Measurements from ENCODE around the gene STAG3. TPM values are rescaled to one million over a fixed set of nuclear protein-coding genes. Genes with fewer than 3 reads are reported as not detected.
A peak's percentile ranks its signal among the peaks of the same experiment; 100 is the strongest.
"Not testable (repeated sequence)": the region's sequence is repeated elsewhere in the genome, so short reads cannot be mapped to it uniquely, and the experiment has no call there.

The STAG3 gene
- total RNA-seq, 1 experiment from 2014 or later = 1.7 TPM

- H3K4me1 ChIP-seq (ENCODE audit: control insufficient read depth, insufficient read depth, low read length) = no peaks in the 10 kb centered on the region
- TF ChIP-seq REST (IDR thresholded peaks at IDR 0.05; ENCODE audit: insufficient read depth in 1 of 2, low read depth in 2 of 2, low read length in 1 of 2) (no peak), TCF7L2 (IDR thresholded peaks at IDR 0.05; ENCODE audit: low read depth, low read length) (no peak), POLR2AphosphoS5 (IDR thresholded peaks at IDR 0.05; ENCODE audit: low read depth, low read length) (no peak), CTCF (IDR thresholded peaks at IDR 0.05) (no peak)
- intact Hi-C loops (cut with micrococcal nuclease; ENCODE audit: unreplicated experiment) (loop anchor here (5.0 kb wide), 1 partner anchor 84 kb away; no protein-coding TSS in a partner anchor), in situ Hi-C loops (cut with HindIII; ENCODE audit: low pct_unique_long_range_greater_than_20kb, low sequenced_read_pairs) (no loop called here)
- no peak for DNase-seq (ENCODE audit: low read depth, low spot score)
- H3K36me3 ChIP-seq (ENCODE audit: control insufficient read depth, insufficient read depth, low read length) = no peaks in the 10 kb centered on the region
- no TSS peak for BruUV-seq (replicated peaks)
- CTCF ChIA-PET = no interaction called here
- no peak for ATAC-seq
- H3K9me3 ChIP-seq (ENCODE audit: control insufficient read depth, insufficient read depth, low read depth, low read length) = no peaks in the 10 kb centered on the region
- no peak overlapping the region for H3K4me3 ChIP-seq (ENCODE audit: low read depth in 2 of 2, low read length in 2 of 2)
- no peak overlapping the region for H3K27ac ChIP-seq (ENCODE audit: low read length)
- no peaks in the 10 kb centered on the region for H3K27me3 ChIP-seq (ENCODE audit: control insufficient read depth, insufficient read depth, low read length)
- POLR2A ChIA-PET = interaction anchor here (0.6 kb wide), 1 partner anchor 54 kb away, joined by 5 read pairs; no protein-coding TSS in a partner anchor
Measured at GRCh38 chr7:100215895-100216294, 38.2 kb downstream of the STAG3 start.

- peak; percentile 10 for DNase-seq (ENCODE audit: low read depth, low spot score)
- intact Hi-C loops (cut with micrococcal nuclease; ENCODE audit: unreplicated experiment) = loop anchor here (5.0 kb wide), 1 partner anchor 86 kb away; no protein-coding TSS in a partner anchor
- peak; percentile 47; the same call in 1 of the 2 replicates for TF ChIP-seq CTCF (IDR thresholded peaks at IDR 0.05)
- H3K4me3 ChIP-seq (ENCODE audit: low read depth in 2 of 2, low read length in 2 of 2); in situ Hi-C loops (cut with HindIII; ENCODE audit: low pct_unique_long_range_greater_than_20kb, low sequenced_read_pairs); H3K27ac ChIP-seq (ENCODE audit: low read length); H3K27me3 ChIP-seq (ENCODE audit: control insufficient read depth, insufficient read depth, low read length); H3K4me1 ChIP-seq (ENCODE audit: control insufficient read depth, insufficient read depth, low read length); H3K36me3 ChIP-seq (ENCODE audit: control insufficient read depth, insufficient read depth, low read length); H3K9me3 ChIP-seq (ENCODE audit: control insufficient read depth, insufficient read depth, low read depth, low read length); POLR2A ChIA-PET: not testable (repeated sequence)
- peak; percentile 54 for ATAC-seq
- CTCF ChIA-PET = interaction anchor here (0.5 to 0.8 kb wide), 3 partner anchors 27 to 93 kb away, joined by 3 to 4 read pairs (median 3); no protein-coding TSS in a partner anchor
- TSS peak; percentile 51 for BruUV-seq (replicated peaks)
Measured at GRCh38 chr7:100217934-100218333, 40.2 kb downstream of the STAG3 start.

GRCh38 chr7:100219271-100219737 lies 41.6 kb downstream of the STAG3 start:
- Histone ChIP-seq H3K27ac (ENCODE audit: low read length) (no peak overlapping the region), H3K4me1 (ENCODE audit: control insufficient read depth, insufficient read depth, low read length) (no peaks in the 10 kb centered on the region), H3K9me3 (ENCODE audit: control insufficient read depth, insufficient read depth, low read depth, low read length) (no peaks in the 10 kb centered on the region), H3K36me3 (ENCODE audit: control insufficient read depth, insufficient read depth, low read length) (no peaks in the 10 kb centered on the region), H3K27me3 (ENCODE audit: control insufficient read depth, insufficient read depth, low read length) (no peaks in the 10 kb centered on the region), H3K4me3 (ENCODE audit: low read depth in 2 of 2, low read length in 2 of 2) (no peak overlapping the region)
- ChIA-PET POLR2A (no interaction called here), CTCF (no interaction called here)
- ATAC-seq = no peak
- no peak for DNase-seq (ENCODE audit: low read depth, low spot score)
- TF ChIP-seq SIN3A (IDR thresholded peaks at IDR 0.05; ENCODE audit: borderline replicate concordance, insufficient read depth, low read depth, low read length) = no peak
- TF ChIP-seq POLR2AphosphoS5 (IDR thresholded peaks at IDR 0.05; ENCODE audit: low read depth, low read length) = no peak
- no peak for TF ChIP-seq REST (IDR thresholded peaks at IDR 0.05; ENCODE audit: insufficient read depth in 1 of 2, low read depth in 2 of 2, low read length in 1 of 2)
- TF ChIP-seq TCF7L2 (IDR thresholded peaks at IDR 0.05; ENCODE audit: low read depth, low read length) = no peak
- no peak for TF ChIP-seq CTCF (IDR thresholded peaks at IDR 0.05)
- in situ Hi-C loops (cut with HindIII; ENCODE audit: low pct_unique_long_range_greater_than_20kb, low sequenced_read_pairs) = no loop called here
- BruUV-seq (replicated peaks) = no TSS peak
- intact Hi-C loops (cut with micrococcal nuclease; ENCODE audit: unreplicated experiment) = loop anchor here (5.0 kb wide), 1 partner anchor 87 kb away; no protein-coding TSS in a partner anchor

Measured in Panc1 (cell line).